NCI-H2029 treated with DMSO at 0.1 percent for 48 hours (cell line): ENCODE data around the gene SIGLEC12.
"Not testable (repeated sequence)": the region's sequence is repeated elsewhere in the genome, so short reads cannot be mapped to it uniquely, and the experiment has no call there.

Source experiments
- DNase-seq: peaks from one replicate; lab custom pipeline; 2025; lab: John Stamatoyannopoulos, UW

Gene SIGLEC12

DNA sequence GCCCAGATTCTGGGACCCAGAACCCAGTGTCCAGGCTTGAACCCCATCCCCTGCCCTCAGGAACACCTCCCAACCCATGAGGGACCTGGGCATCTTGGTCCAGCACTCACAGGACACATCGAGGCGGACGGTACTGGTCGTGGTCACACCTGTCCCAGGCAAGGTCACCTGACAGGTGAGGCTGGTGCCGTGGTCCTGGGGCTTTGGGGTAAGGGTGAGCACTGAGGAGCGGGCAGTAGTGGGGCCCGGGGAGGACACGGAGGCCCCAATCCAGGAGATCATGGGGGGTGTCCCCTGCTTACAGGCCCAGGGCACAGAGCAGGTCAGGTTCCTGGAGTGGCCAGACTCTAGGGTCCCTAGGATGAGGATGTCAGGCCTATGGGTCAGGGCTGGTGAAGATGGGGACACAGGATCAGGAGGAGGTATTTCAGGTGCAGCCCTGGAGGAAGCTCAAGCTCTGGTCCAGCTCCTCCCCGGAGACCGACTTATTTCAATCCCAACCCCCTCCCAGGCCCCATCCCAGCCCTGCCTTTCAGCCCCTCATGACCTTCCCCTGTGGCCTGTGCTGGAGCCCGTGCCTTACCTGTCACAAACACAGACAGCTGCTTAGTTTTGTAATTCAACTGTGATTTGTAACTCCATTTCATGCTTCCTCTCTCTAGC, 44.1 kb downstream of the SIGLEC12 start:
- DNase-seq = no peak

DNA sequence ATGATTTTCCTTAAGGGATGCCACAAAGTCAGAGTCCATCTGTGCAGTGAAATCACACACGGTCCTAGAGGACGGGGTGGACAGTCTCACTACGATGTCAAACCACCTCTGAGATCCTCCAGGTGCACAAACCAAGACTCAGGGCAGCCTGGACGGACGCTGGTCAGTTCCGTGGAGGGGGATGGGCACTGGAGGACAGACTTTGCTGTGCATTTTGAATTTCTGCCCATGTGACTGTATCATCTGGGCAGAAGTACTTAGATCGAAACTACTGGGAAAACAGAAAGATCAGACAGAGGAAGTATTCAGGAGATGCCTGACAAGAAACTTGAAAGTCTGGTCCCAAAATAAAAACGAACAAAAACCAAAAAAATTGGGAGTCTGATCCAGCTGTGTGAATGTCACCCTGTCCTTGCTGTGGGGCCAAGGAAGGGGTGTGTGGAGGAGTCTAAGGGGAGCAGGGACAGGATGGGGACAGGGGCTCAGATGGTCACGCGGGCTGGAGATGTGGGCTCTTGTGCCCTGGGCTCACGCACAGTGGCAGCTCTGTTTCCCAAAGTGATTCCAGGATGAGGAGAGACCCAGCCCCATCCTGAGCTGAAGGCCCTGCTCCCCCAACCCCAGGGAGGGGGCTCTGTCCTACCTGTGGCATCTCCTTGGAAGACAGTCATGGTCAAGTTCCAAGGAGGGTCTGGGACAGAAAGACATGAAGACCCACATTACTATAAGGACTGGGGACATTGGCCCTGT, 44.9 kb downstream of the SIGLEC12 start:
- no peak for DNase-seq

DNA sequence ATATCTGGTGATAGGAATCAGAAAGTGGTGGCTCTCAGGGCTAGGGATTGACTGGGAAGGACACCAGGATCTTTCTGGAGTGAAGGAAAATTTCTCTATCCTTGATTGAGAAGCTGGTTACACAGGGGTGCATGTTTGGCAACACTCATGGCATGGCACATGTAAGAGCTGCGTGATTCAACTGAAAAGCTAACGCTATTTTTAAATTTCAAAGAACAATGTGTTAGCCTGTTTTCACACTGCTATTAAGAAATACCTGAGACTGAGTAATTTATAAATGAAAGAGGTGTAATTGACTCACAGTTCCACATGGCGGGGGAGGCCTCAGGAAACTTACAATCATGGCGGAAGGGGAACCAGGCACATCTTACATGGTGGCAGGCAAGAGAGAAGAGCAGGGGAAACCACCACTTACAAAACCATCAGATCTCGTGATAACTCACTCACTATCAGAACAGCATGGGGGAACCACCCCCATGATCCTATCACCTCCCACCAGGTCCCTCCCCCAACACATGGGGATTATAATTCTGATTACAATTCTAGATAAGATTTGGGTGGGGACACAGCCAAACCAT, 50.8 kb downstream of the SIGLEC12 start:
- DNase-seq = no peak

DNA sequence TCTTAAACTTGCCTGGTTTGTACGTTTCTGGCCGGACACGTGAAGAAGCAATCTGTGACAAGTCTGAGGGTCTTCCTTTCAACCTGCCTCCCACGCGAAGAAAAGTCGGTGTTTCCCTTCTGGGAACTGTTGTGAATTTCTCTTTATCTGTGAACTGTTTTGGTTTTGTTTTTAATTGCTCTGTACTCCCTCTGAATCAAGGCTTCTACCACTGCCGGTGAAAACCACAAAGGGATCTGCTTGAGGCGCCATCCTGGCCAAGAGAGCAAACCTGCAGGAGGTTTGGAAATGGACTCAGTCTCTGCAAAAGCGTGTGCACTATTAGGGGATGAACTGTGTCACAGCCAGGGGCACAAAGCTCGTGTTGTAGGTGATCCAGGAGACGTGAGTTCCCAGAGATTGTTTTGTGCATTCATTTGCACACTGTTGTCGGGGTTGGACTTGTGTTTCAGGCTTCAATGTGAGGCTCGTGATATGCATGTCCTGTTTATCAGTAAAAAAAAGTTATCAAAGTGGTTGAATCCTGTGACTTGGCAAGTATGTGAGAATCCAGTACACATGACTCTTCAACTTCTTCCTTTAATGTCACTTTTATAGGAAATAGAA, 53.1 kb downstream of the SIGLEC12 start:
- no peak for DNase-seq

DNA sequence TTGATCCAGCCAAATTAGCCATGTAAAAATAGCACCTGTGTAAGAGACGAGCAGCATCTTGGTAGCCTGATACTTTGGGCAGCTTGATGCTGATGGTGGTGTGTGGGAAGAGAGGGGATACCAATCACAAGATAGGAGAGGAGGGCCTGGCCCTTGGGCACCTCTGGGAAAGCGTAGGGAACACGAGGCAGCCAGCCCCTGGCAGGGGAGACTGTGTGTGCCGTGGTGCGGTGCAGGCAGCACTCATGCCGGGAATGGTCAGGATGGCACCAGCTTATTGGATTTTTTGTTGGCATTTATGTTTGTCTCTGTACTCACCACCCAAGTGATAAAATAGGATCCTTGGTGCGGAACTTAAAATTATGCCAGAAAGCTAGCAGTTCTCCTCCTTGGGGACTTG, 53.6 kb downstream of the SIGLEC12 start:
- no peak for DNase-seq

DNA sequence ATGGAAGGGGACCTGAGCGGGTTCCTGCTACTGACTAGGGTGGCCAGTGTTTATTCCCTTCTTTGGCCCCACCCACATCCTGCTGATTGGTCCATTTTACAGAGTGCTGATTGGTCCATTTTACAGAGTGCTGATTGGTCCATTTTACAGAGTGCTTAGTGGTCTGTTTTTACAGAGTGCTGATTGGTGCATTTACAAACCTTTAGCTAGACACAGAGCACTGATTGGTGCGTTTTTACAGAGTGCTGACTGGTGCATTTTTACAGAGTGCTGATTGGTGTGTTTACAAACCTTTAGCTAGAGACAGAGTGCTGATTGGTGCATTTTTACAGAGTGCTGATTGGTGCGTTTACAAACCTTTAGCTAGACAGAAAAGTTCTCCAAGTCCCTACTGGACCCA, 54.1 kb downstream of the SIGLEC12 start:
- not testable (repeated sequence) for DNase-seq

DNA sequence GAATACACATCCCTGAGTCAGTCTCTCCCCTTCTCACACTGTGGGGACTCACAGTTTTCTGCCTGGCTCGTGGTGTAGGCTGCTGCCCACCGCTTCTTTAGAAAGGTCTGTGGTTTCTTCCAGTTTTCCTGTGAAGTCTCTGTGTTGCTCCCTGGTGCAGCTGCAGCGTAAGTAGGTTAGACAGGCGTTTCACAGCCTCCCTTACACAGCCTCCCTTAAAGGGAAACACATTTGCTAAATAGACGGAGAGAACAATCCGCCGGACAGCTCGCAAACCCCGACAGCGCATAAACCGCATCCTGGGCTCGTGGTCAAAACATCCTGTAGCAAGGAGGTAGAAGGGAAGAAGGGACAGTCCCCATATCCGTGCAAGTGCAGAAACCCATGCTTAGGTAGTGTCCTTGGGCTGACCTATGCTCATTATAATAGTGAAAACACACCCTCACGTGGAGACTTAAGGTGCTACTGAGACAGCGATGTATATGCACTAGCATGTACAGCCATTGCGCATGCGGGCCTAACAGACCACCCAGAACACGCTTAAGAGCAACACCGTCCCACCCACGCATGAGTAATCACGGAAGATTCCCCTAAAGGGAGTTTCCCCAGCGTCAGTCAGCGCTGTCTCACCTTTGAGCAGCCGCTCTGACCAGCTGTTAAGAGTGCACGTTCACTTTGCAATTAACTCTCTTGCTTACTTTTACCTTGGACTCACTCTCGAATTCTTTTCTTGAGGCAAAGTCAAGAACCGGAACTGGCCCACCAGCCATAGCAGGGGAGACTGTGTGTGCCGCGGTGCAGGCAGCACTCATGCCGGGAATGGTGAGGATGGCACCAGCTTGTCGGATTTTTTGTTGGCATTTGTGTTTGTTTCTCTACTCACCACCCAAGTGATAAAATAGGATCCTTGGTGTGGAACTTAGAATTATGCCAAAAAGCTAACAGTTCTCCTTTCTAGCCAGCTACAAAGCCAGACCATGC, 59.9 kb downstream of the SIGLEC12 start:
- DNase-seq = no peak
